Loucy (cell line): ENCODE measurements around the gene CRHR2.

Source experiments
- CTCF ChIP-seq: fragments of 200-600 bp; sonication (generic); conservative IDR thresholded peaks from 2 replicates; pipeline ENCODE4 v1.5.1; 2014; ENCODE audit warnings: mild to moderate bottlenecking, antibody characterized with exemption, low read length
- EZH2phosphoT487 ChIP-seq: fragments of 200-600 bp; IDR thresholded peaks from 2 replicates; pipeline ENCODE4 v1.6.1; 2018; ENCODE audit warnings: antibody characterized with exemption, mild to moderate bottlenecking, moderate library complexity, borderline replicate concordance

DNA sequence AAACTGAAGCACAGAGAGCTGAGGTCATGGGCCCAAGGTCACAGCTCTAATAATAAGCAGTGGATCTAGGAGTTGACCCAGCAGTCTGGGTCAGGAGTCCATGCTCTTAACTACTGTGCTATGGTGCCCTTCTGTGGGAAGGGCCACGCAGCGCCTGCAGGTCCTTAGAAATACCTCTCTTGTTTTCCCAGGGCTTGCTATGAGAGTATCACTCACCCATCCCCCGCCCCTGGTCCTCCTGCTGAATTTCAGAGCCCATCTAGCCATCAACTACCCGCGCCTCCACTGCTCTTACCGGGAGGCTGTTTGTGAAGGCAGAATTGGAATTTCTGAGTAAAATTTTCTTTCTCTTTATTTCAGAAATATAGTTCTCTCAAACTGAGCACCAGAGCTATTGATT is 27.3 kb upstream of the CRHR2 start:
- TF ChIP-seq CTCF (no peak), EZH2phosphoT487 (no peak)
